COLO829 (cell line): Measurements from ENCODE around the gene MRPL22.
"Not testable (repeated sequence)": the region's sequence is repeated elsewhere in the genome, so short reads cannot be mapped to it uniquely, and the experiment has no call there.

Experiments
- DNase-seq: peaks from one replicate; pipeline ENCODE4 v3.0.0; 2012; ENCODE audit warnings: low spot score

MRPL22 gene

DNA sequence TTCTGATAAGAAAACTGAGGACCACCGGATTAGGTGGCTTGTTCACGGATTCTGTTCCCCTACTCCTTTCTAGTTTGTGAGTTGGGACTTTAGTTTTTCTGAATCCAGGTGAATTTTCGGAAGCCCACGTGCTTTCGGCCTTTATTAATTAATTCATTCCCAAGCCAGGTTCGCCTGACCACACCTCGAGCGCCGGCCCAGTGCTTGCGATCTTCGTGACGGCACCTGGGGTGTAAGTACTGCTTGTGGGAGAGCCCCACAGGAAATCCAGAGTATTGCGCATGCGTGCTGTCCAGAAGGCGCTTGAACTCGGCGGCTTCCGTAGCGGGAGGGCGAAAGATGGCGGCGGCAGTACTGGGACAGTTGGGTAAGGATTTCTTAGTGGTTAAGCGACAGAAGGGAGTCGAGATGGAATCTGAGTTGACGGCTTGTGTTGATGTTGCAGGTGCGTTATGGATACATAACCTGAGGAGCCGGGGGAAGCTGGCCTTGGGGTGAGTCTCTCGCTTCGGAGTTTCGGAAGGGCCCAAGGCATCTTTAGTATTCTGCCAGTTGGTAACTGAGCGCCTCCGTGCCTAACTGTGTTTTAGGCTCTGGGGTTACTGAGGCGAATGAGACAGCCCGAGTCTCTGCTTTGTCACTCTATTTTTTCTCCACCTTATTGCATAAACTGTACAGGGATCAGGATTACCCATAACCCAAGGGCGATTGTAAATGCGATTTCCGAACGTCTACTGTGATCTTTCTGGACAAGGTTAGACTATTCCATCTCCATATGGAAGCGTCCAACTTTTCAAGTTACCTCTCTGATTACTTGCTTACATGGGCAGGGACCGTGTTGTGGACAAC, at the start of gene MRPL22:
Gene MRPL22 (plus strand): TSS at position 302 of the 849 bp plus-strand sequence. CDS start 38 bp downstream, at position 340.
- DNase-seq = peak; percentile 91

DNA sequence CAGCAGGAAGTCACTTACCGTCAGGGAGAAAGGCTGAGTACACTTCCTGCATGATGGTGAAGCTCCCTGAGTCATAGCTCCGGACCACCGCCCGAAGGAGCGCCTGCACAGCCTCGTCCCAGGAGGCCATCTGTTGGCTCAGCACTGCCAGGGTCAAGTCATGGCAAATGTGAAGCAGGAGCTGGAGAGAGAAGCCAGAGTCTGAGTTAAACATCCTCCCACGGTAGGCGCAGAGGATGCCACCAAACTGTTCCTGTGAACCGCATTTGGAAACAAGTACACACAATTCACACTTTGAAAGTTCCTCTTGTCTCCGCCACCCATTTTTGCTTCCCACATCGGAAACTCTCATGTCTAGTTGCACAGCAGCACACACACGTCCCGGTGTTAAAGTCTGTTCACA, 48.5 kb upstream of the MRPL22 start:
- no peak for DNase-seq

DNA sequence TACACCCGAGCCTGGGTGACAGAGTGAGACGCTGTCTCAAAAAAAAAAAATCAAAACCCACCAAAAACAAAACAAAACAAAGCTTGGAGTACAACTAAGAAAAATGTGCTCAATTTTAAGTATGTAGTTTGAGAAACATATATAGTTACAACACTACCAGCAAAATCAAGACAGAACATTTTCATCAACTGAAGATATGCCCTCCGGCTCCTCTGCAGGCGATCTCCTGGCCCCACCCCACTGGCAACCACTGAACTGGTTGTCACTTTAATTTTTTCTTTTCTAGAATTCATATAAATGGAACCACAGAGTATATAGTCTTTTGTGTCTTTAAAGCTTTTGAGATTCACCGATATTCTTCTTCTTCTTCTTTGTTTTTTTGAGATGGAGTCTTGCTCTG, 47.5 kb upstream of the MRPL22 start:
- DNase-seq = no peak

DNA sequence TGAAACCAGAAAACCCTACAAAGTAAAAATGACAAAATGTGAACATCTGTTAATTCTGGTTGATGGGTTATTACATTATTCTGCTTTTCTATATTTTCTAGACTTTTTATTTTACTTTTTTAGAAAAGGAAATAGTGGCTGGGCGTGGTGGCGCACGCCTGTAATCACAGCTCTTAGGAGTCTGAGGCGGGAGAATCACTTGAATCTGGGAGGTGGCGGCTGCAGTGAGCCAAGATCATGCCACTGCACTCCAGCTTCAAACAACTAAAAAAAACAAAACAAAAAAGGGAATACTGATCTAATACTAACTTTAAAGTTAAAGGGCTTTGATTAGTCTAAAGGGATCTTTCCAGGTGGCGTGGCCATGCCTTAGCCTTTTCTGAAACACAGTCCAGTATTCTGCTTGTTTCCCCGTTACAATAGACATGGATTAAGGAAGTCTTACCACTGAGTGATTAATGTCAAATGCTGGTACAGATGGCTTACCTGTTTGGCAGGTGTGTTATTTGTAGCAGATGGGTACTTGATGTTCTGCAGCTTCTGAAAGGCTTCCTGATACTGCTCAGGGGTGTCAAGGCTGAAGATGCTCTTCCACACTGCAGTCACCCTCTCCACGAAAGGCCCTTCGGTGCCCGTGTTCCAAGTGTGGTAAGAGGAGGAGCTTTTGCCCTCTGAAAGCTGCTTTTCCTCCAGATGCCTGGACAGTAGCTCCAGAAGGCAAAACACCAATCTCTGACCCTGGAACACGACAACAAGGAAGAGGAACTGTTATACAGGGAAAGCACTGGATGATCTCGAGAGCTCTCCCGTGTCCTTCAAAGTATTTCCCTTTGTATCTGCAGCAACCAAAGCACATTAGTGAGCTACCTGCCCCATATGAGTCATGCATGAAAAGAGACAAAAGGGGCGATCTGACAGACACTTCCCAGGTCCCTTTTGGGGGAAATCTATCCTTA, 45.0 kb upstream of the MRPL22 start:
- DNase-seq = no peak

DNA sequence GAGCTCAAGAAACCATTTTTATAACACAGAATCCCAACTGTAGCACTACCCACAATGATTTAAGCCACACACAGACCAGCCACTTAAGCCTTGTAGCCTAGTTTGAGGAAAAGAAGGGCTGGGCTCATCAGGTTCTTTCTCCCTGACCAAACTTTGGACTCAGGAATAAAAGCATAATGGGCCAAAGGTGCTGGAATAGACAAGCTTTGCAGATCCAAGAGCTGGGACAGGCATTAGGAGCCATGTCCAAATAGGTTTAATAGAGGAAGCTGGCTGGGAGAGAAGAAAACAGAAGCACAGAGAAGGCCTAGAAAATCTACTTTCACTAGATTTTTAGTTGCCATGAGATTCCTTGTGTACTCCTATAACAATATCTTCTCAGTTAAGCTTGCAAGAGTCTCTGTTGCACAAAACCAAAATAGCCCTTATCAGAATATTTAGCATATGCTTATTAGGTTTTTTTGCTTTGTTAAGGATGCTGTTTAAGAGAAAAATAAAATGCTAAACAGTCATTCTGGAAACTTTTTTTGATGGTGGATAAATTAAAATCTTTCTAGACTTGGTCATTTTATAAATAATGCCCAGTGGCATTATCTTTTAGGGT, 44.2 kb upstream of the MRPL22 start:
- no peak for DNase-seq

DNA sequence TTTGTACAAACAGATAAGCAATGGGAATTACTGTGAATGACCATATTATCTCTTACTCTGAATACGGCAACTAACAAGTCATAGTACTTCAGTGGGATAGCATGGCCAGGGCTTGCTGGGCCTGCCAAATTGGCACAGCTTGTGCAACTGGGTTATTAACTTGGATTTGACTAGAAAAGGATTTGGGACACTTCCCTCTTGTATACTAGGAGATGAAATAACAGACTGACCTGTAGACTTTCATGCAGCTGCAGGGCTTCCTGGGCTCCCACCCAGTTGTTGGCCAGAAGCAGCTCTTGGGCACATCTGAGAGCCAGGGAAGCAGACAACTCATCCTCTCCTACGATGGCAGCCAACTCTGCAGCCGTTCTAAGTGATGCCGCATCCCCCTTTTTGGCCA, 42.7 kb upstream of the MRPL22 start:
- DNase-seq = no peak

DNA sequence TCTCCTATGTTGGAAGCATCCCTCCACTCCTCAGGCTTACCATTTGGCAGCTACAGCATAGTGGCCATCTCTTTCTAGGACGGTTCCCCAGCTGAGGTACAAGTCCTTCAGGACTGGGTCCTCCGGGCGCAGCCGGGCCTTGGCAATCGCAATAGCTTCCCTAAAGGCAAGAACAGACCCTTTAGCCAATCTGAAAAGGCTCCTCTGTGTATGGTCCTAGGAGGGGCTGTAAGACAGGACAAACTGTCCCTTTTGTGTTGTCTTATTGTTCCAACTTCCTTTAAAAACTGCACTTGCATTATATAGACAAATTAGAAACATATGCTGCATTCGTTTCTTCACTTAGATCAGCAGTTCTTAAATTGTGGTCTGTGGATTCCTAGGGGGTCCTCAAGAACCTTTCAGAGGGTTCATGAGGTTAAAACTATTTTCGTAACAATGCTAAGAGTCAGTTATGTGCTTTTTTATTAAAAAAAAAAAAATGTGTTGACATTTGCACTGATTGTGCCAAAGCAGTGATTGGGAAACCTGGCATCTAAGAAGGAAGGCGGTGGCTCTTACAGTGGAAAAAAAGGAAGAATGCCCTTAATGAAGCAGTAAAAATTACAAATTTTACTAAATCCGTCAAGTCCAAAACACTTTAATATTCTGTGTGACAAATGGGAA, 41.6 kb upstream of the MRPL22 start:
- no peak for DNase-seq

DNA sequence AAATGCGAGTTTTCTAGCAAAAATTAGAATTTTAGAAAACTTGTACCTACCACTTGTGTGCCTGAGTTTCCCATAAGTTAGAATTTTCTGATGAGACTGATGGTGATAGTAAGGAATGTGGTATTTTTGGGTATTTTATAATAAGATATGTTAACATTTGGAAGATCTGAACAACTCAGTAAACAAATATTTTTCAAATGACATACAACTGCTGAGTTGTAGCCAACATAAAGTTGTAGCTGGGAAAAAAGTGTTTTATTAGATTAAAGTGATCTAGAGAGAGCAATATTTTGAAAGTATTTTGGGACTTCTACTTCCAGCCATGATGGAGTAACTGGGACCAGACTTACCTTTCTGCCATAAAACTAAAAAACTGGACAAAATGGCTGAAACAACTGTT, 40.8 kb upstream of the MRPL22 start:
- DNase-seq = no peak

DNA sequence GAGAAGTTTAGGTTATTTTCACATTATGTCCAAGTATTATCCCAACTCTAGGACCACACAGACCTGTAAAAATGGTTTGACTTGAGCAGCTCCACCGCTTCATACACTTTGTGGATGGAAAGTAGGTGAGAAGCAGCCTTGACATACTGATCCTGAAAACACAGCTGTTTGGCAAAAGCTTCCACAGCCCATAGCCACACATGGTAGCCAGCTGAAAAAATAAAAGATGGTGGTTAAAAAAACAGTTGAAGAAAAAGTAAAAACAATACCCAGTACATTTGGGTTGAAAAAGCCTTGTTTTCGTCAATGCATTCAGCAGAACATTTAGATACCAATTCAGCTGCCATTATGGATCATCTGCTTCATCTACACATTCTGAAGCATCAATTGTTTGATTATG, 39.6 kb upstream of the MRPL22 start:
- no peak for DNase-seq

DNA sequence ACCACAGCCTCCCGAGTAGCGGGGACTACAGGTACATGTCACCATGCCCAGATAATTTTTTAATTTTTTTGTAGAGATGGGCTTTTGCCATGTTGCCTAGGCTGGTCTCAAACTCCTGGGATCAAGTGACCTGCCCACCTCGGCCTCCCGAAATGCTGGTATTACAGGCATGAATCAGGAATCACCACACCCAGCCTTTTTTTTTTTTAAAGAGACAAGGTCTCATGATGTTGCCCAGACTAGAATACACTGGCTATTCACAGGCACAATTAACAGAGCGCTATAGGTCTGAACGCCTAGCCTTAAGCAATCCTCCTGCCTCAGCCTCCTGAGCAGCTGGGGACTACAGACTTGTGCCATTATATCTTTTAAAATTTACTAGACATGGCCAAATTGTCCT, 39.0 kb upstream of the MRPL22 start:
- DNase-seq = no peak

DNA sequence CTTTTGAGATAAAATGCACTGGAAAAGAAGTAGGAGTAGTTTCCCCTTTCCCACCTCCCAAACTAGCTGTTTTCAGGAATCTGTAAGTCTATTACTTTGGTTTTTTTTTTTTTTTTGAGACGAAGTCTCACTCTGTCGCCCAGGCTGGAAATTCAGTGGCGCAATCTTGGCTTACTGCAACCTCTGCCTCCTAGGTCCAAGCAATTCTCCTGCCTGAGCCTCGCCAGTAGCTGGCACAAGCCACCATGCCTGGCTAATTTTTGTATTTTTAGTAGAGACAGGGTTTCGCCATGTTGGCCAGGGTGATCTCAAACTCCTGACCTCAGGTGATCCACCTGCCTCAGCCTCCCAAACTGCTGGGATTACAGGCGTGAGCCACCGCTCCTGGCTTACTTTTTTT, 35.3 kb upstream of the MRPL22 start:
- DNase-seq = not testable (repeated sequence)

DNA sequence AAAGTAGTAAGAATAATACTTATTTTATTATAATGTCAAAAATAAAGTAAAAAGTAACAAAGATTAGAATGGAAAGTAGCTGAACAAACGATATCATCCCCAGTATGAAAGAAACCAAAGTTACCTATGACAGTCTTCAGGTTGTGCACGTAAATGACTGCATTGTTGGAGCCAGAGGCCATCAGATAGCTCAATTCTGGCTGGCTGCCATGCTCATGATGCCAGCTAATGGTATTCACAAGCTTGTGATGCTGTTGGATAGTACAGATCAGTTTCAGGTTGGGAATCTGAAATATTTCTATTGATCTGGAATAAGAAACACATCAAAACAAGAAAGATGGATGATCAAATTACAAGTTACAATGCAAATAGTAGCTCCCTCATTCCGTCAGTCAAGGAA, 24.0 kb upstream of the MRPL22 start:
- no peak for DNase-seq

DNA sequence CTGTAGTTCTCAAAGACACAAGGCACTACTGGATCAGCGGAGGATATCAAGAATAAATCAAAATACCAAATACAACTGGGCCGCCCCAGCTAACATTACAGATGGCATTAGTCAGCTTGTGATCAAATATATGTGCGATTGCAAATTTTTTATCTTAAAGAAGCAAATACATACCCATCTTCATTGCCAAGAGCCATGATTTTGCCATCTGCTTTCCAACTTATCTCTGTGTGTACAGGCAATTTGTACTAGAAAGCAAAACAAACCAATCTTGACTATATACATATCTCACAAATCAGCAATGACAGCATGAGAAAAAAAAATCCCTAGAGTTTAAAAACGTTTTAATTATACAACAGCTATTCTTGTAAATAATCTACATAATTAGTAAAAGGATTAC, 23.1 kb upstream of the MRPL22 start:
- DNase-seq = no peak

DNA sequence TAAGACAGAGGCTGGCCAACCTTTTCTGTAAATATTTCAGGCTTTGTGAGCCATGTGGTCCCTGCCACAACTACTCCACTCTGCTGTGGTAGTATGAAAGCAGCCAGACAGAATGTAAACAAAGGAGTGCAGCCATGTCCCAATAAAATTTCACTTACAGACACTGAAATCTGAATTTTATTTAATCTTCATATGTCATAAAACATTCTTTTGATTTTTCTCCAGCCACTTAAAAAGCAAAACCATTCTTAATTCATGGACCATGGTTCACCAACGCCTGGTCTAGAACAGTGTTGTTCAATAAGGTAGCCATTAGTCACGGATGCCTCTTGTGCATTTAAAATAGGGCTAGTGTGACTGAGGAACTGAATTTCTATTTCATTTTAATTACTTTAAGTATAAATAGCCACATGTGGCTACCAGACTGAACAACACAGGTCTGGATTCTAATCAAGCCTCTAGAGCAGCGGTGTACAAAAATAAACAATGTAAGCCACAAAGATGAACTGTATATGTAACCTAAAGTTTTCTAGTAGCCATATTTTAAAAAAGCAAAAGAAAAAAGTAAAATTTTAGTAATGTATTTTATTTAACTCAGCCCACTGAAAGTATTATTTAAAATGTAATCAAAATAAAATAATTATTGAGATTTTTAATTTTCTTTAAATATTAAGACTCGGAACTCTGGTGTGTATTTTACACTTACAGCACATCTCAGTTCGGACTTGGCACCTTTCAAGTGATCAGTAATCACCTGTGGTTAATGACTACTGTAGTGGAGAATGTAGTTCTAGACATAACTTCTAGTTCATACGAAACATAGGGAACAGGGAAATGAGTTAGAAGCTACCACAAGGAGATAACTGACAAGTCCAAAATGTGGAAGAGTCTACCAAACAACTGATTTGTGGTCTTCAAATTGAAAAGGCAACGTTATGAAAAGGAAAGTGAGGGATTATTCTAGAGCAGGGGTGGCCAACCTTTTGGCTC, 17.1 kb upstream of the MRPL22 start:
- DNase-seq = no peak

DNA sequence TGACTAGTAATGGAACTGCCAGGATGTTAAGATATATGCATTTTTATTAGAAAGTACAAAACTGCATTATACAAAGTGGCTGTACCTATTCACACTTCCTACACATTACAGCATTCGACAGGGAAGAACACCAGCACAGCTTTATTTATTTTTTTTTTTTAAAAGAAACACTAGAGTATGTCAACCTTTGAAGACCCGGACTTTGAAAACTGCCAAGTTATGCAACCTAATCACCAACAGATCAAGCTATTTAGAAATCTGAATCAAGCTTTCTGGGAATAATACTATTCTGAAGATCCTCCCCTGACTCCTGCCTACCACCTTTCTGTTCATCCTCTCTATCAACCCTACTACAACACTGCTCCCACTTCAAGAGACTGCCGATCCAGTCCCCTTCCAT, 7.3 kb upstream of the MRPL22 start:
- DNase-seq = no peak

DNA sequence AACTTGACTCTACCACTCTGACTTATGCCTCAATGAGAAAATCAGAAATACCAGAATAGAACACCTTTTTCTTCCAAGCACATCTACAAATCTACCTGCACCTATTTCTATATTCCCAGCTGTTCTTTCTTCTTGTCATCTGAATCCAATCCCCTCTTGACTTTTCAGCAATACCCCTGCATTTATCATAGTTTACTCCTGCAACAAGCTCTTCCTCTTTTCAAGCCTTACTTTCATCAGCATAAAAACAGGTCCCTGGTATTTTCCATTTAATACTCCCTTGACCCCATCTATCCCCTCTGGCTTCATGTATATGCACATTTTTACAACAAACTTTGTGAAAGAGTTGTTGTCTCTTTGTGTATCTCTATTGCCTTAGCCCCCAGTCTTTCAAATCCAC, 6.0 kb upstream of the MRPL22 start:
- DNase-seq = no peak

DNA sequence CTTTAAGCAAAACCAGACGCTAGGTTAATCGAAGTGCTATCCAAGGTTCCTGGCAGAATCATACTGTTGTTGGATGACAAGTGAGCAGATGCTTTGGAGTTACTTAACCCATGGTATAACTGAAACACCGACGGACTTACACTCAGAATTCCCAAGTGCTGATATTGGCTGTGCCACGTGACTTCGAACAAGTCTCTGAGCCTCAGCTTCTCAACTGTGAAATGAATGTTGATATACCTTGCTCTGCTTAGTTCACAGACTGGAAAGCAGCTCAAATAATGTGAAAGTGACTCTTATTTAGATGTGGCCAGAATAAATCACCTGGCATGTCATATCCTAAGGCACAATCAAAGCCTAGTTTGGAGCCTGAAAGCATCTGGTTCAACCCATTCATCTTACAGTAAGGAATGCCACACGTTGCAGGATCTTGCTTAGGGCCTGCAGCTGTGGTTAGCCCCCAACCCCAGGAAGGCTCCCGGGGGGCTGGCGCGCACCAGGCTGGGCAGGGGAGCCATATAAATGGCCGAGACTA, 3.6 kb upstream of the MRPL22 start:
- no peak for DNase-seq

DNA sequence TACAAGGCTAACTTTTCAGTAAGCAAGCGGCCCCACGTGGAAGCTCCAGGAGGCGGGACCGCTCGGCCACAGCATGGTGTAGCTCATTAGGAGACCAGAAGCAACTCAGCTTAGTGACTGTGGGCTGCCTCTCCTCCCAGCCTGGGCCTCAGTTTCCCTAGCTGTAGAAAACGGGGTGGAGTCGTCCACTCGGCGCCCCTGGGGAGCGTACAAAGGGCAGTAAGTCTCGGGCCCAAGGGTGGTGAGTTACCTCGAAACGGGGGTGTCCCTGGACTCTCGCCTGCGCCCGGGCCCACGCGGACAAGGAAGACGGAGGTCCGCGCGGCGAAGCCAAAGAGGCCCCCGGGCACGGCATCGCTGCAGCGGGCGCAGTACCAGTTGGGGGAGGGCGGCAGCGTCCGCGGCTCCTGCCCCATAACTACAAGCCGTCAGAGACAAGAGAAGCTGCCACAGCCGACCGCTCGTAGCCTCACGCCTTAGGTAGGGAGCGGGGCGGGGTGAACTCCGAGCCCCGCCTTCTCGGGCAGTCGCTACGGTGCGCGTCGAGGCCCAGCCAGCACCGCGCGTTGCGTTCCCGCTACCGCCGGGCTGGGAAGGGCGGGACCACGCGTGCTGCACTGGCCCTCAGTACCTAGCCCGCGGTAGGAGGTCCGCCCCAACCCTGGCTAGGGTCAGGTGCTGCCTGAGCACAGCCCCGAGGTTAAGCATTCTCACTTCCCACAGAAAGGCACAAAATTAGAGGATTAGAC, 3.0 kb upstream of the MRPL22 start, which contains the start of gene GEMIN5:
Gene GEMIN5 (minus strand): TSS at position 494 of the 749 bp plus-strand sequence. CDS start 78 bp downstream, at position 416.
- DNase-seq = peak; percentile 77

DNA sequence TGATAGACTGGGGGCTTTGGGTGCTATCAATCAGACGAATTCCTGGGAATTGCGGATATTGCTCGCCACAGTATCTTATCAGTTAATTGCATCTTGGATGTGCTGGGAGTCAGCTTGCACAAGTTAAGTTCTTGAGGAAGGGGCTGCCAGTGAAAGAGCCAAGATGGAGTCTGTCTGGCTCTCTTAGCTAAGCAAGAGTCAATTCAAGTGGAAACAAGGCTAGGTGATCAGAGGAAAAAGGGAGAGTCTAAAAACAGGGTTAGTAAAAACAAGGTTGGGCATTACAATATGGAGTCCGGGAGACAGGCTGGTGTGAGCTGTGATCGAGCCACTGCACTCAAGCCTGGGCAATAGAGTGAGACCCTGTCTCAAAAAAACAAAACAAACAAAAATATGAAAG, 1.5 kb upstream of the MRPL22 start:
- DNase-seq = not testable (repeated sequence)

DNA sequence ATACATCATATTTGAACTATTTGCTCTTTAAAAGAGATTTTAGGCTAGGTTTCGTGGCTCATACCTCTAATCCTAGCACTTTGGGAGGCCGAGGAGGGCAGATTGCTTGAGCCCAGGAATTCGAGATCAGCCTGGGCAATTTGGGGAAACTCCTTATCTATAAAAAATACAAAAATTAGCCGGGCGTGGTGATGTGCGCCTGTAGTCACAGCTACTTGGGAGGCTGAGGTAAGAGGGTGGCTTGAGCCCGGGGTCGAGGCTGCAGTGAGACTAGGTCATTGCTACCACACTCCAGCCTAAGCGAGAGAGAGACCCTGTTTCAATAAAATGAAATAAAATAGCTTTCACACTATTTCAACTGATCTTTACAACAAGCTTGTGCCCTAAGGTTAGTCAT, 500 bp upstream of the MRPL22 start:
- DNase-seq = no peak
